ENCODE results near the gene REC8.
A peak's percentile ranks its signal among the peaks of the same experiment; 100 is the strongest.
"Not testable (repeated sequence)": the region's sequence is repeated elsewhere in the genome, so short reads cannot be mapped to it uniquely, and the experiment has no call there.

Gene REC8

GRCh38 chr14:24207625-24208024, 35.7 kb downstream of the REC8 start:
- no peak for TF ChIP-seq CTCF (conservative IDR thresholded peaks at IDR 0.05; ENCODE audit: low read depth, low read length)
- no peak for DNase-seq (ENCODE audit: low read depth)
- no peak overlapping the region for H3K4me3 ChIP-seq (ENCODE audit: low read depth, low read length)

- TF ChIP-seq CTCF (conservative IDR thresholded peaks at IDR 0.05; ENCODE audit: low read depth, low read length) = no peak
- no peak overlapping the region for H3K4me3 ChIP-seq (ENCODE audit: low read depth, low read length)
- no peak for DNase-seq (ENCODE audit: low read depth)
Measured at GRCh38 chr14:24211311-24211710, 39.4 kb downstream of the REC8 start.

DNA sequence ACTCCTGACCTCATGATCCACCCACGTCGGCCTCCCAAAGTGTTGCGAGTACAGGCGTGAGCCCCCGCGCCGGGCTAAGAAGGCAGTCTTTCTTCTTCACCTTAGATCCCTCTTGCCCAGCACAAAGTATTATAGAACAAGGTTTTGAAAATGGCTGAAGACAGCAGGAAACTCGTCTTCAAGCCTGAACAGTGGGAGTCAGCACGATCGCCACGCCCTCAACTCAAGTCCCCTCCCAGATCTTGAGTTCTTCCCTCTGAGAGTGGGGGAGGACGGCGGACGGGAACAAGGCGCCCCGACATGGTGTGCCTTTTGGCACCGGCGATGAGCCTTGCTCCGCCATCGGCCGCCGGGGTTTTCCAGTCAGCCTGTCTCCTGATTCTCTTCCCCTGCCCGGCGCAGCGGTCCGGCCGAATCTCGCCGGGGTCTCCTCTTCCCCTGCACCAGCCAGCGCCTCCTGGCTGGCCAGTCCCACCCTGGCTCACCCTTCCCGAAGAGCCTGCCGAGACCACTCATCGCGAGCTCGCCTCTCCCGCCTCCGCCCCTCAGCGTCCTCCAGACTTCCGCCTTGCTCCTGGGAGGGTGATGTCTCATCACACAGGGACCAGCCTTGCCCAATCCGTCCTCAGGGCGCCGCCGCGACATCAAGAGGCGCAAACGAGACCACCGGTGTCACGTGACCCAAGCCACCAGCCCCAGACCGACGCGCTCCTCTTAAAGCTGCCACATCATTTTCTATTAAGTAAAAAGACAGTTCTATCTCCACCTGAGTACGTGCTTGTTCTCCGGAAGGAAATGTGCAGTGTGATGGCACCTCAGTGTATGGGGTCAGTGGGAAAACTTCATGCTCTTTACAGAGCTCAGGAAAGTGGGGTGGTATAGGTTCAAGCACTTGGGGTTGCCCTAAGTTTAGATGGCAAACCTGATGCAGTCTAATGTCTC, 41.3 kb downstream of the REC8 start, which contains the start of gene CHMP4A:
TSS of gene CHMP4A (minus strand) at position 565 of the 942 bp plus-strand sequence. CDS start at position 516, 49 bp downstream.
- peak; percentile 51 for TF ChIP-seq CTCF (conservative IDR thresholded peaks at IDR 0.05; ENCODE audit: low read depth, low read length)
- H3K4me3 ChIP-seq (ENCODE audit: low read depth, low read length) = peak within 1 kb of the TSS; percentile 94
- peak; percentile 99 for DNase-seq (ENCODE audit: low read depth)

DNA sequence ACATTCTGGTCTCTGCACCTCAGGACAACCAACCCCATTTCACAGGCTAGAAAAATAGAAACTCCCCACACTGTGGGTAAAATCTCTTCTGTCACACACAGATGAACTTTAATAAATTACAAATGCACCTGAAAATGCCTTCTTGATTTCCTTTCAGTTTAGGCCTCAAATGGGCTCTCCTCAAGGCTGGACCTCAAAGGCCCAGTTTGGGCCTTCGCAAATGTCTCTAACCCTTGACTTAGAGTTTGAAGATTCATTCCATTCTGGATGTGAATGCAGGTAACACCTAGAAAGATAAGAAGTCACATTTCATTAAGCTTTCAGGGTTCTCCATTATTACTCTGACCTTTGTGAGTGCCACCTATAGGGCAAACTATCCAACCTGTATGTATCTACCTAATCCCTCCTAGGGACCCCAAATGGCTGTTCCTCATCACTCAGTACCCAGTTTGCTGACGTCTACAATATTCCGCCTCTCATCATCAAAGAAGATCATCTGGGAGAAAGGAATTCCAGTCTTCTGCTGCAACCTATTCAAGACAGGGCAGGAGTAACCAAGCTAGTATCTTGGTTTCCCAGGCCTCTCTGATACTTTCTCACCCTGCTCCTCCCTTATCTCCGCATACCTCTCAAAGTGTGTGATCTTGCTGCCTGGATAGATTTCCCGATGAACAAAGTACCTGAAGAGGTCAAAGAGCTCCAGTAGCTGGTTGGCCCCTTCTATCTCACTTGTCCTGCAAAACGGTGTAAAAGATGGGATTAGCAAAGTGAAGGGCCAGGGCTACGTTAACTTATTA, 42.2 kb downstream of the REC8 start:
- peak overlapping the region; percentile 94 for H3K4me3 ChIP-seq (ENCODE audit: low read depth, low read length)
- no peak for DNase-seq (ENCODE audit: low read depth)
- TF ChIP-seq CTCF (conservative IDR thresholded peaks at IDR 0.05; ENCODE audit: low read depth, low read length) = no peak

GRCh38 chr14:24215495-24216344, 43.8 kb downstream of the REC8 start, which contains the start of gene MDP1:
TSS of gene MDP1 (minus strand) at chr14:24216066. CDS start at chr14:24215955, 111 bp downstream.
- H3K4me3 ChIP-seq (ENCODE audit: low read depth, low read length) = peak within 1 kb of the TSS; percentile 84
- peak; percentile 46 for TF ChIP-seq CTCF (conservative IDR thresholded peaks at IDR 0.05; ENCODE audit: low read depth, low read length)

DNA sequence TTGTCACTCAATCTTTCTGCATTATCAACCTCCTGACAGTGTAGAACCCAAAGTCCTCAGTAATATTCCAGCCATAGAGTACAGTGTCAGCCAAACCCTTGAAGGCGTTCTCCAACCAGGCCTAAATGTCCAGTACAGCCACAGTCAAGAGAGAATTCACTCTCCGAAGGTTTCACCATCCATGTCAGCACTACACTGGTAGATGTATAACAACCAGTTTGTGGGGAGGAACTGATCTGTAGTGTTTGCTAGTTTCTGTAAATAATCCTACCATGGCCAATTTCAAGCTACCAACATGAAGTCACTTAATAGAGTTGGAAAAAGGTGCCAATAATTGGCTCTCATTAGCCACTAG, 44.4 kb downstream of the REC8 start:
- peak overlapping the region; percentile 84 for H3K4me3 ChIP-seq (ENCODE audit: low read depth, low read length)
- no peak for TF ChIP-seq CTCF (conservative IDR thresholded peaks at IDR 0.05; ENCODE audit: low read depth, low read length)
- DNase-seq (ENCODE audit: low read depth) = no peak

More at GRCh38 chr14:24215495-24216344, 43.8 kb downstream of the REC8 start, which contains the start of gene MDP1:
- DNase-seq (ENCODE audit: low read depth) = peak; percentile 85

- not testable (repeated sequence) for H3K4me3 ChIP-seq (ENCODE audit: low read depth, low read length); DNase-seq (ENCODE audit: low read depth)
Measured at GRCh38 chr14:24216876-24217275, 45.0 kb downstream of the REC8 start.

All from choroid plexus epithelial cell (primary cell).